Panc1 (cell line): Measurements from ENCODE around the gene GNL2.

Experiments used
- CTCF ChIP-seq: fragments of 450-650 bp; IDR thresholded peaks from 2 replicates; pipeline ENCODE4 v1.5.1; 2017; ENCODE audit warnings: mild to moderate bottlenecking
- POLR2AphosphoS5 ChIP-seq: IDR thresholded peaks from 2 replicates; pipeline ENCODE4 v1.6.1; 2012; ENCODE audit warnings: mild to moderate bottlenecking, low read depth, low read length, moderate library complexity

GRCh38 chr1:37540036-37540785, 55.5 kb downstream of the GNL2 start:
- TF ChIP-seq POLR2AphosphoS5 (no peak), CTCF (no peak)
